GM23338 (cell line): ENCODE results near the gene STAMBPL1. TPM values are rescaled to one million over a fixed set of nuclear protein-coding genes. Genes with fewer than 3 reads are reported as not detected.

Source experiments
- CREB1 ChIP-seq: fragments of 250-450 bp; sonication (Bioruptor Pico); IDR thresholded peaks from 2 replicates; pipeline ENCODE4 v1.5.0; 2020; ENCODE audit warnings: low read depth, mild to moderate bottlenecking, moderate library complexity
- EZH2 ChIP-seq: fragments of 200-600 bp; sonication (generic); IDR thresholded peaks from one replicate; pipeline ENCODE4 v1.8.0; 2017; ENCODE audit warnings: antibody characterized with exemption, mild to moderate bottlenecking, low read depth; ENCODE audit not compliant: unreplicated experiment
- JUNB ChIP-seq: IDR thresholded peaks from one replicate; pipeline ENCODE4 v1.6.1; 2016; ENCODE audit warnings: antibody characterized with exemption; ENCODE audit not compliant: unreplicated experiment
- NANOG ChIP-seq: IDR thresholded peaks from 2 replicates; pipeline ENCODE4 v1.6.1; 2016; ENCODE audit warnings: antibody characterized with exemption, borderline replicate concordance
- POLR2AphosphoS5 ChIP-seq: IDR thresholded peaks from 2 replicates; pipeline ENCODE4 v1.6.1; 2016; ENCODE audit warnings: antibody characterized with exemption, low read depth
- STAT1 ChIP-seq: IDR thresholded peaks from one replicate; pipeline ENCODE4 v1.6.1; 2016; ENCODE audit warnings: antibody characterized with exemption; ENCODE audit not compliant: unreplicated experiment
- ZNF114 ChIP-seq: fragments of 250-450 bp; sonication (Bioruptor Pico); IDR thresholded peaks from 2 replicates; pipeline ENCODE4 v1.5.0; 2020; ENCODE audit warnings: mild to moderate bottlenecking, moderate library complexity
- ZNF331 ChIP-seq: fragments of 250-450 bp; sonication (Bioruptor Pico); IDR thresholded peaks from 2 replicates; pipeline ENCODE4 v1.5.0; 2020; ENCODE audit warnings: low read depth, mild to moderate bottlenecking, moderate library complexity
- ZNF462 ChIP-seq: fragments of 250-450 bp; sonication (Bioruptor Pico); IDR thresholded peaks from 2 replicates; pipeline ENCODE4 v1.5.0; 2020; ENCODE audit warnings: mild to moderate bottlenecking, moderate library complexity
- polyA plus RNA-seq: library from polyadenylated mRNA; unstranded; fragments of >200 nt; fragmentation: Nextera tagmentation; extraction: Ambion mirVana; gene quantifications from 2 replicates; pipeline ENCODE4 v1.2.1, GENCODE V29; 2016
- total RNA-seq: library from RNA; depleted of rRNA; stranded (reverse); fragments of >200 nt; shearing (Covaris generic); gene quantifications from 2 replicates; pipeline ENCODE4 v1.2.3, GENCODE V29; 2014
- TF ChIP-seq, protein P1 (sequence below): IDR thresholded peaks from one replicate; pipeline ENCODE4 v1.6.1; 2018; ENCODE audit warnings: antibody characterized with exemption; ENCODE audit not compliant: unreplicated experiment

Gene STAMBPL1
- total and polyA plus RNA-seq, 2 experiments from 2014 or later, result 2.5 to 11.5 TPM

GRCh38 chr10:88926566-88927415 lies 46.7 kb downstream of the STAMBPL1 start (continued):
- TF ChIP-seq, protein P1, sequence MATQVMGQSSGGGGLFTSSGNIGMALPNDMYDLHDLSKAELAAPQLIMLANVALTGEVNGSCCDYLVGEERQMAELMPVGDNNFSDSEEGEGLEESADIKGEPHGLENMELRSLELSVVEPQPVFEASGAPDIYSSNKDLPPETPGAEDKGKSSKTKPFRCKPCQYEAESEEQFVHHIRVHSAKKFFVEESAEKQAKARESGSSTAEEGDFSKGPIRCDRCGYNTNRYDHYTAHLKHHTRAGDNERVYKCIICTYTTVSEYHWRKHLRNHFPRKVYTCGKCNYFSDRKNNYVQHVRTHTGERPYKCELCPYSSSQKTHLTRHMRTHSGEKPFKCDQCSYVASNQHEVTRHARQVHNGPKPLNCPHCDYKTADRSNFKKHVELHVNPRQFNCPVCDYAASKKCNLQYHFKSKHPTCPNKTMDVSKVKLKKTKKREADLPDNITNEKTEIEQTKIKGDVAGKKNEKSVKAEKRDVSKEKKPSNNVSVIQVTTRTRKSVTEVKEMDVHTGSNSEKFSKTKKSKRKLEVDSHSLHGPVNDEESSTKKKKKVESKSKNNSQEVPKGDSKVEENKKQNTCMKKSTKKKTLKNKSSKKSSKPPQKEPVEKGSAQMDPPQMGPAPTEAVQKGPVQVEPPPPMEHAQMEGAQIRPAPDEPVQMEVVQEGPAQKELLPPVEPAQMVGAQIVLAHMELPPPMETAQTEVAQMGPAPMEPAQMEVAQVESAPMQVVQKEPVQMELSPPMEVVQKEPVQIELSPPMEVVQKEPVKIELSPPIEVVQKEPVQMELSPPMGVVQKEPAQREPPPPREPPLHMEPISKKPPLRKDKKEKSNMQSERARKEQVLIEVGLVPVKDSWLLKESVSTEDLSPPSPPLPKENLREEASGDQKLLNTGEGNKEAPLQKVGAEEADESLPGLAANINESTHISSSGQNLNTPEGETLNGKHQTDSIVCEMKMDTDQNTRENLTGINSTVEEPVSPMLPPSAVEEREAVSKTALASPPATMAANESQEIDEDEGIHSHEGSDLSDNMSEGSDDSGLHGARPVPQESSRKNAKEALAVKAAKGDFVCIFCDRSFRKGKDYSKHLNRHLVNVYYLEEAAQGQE, result no peak
- TF ChIP-seq STAT1 (no peak), CREB1 (no peak), JUNB (no peak), EZH2 (no peak), ZNF114 (CRISPR knock-in tag) (no peak), NANOG (no peak), ZNF462 (CRISPR knock-in tag) (no peak), ZNF331 (CRISPR knock-in tag) (no peak), POLR2AphosphoS5 (no peak)
